HG03342 (cell line): ENCODE measurements around the gene NF2.

ENCODE experiments used
- ATAC-seq: cut with Tn5 transposase; IDR thresholded peaks from one replicate; pipeline ENCODE4 v1.9.1; 2021; ENCODE audit warnings: mild to moderate bottlenecking, moderate library complexity; ENCODE audit not compliant: unreplicated experiment

The NF2 gene

DNA sequence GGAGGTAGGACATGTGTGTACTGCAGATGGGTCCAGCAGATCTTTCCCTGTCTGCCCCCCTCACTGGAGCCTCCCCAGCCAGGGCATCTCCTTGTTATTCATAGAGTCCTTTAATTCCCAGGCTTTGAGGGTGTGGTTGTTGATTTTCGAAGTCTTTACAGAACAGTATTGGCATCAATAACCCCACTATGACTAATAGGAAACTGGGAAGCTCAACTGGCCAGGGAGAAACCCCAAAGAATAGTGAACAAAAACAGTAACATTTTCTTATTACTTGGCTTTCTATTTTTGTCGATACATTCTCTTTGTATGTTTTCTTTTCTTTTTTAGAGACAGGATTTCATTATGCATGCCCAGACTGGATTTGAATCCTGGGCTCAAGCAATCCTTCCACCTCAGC lies 57.9 kb downstream of the NF2 start:
- ATAC-seq, result no peak

DNA sequence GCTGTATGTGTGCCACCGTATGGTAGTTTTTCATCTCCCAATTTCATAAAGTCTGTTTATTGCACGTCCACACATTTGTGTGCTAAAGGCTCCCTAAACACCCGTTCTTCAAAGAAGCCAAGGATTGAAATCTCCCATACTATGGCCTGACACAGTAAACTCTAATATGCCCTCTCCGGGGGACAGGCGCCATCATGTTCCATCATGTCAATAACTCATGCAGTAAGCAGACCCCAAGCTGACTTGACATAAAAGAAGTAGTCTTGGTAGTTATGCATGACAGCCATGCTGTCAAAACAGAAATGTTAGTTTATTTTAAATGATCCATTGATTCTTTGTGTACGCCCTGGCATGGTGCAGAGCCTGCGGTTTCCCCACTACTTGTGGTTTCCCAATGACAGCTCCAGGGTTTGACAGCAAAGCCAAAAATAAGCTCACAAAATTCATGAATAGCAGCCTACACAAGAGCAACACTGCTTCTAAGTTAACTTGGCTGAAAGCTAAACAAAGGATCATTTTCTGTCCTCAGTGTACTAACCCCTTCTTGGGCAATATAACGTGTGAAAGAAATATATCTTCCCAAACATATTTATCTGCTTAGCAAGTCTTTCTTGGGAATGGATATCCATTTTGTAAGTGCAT lies 59.9 kb downstream of the NF2 start:
- no peak for ATAC-seq

DNA sequence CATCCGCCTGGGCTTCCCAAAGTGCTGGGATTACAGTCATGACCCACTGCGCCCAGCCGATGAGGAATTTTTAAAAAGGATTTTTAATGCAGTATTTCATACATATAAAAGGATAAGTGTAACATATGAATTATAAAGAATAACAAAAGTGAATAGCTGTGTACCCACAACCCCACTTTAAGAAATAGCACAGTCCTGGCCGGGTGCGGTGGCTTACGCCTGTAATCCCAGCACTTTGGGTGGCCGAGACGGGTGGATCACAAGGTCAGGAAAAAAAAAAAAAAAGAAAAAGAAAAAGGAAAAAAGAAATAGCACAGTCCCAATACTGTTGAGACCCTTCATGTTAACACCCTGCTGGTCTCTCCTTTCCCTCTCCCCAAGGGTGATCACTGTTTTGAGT lies 62.1 kb downstream of the NF2 start:
- no peak for ATAC-seq

DNA sequence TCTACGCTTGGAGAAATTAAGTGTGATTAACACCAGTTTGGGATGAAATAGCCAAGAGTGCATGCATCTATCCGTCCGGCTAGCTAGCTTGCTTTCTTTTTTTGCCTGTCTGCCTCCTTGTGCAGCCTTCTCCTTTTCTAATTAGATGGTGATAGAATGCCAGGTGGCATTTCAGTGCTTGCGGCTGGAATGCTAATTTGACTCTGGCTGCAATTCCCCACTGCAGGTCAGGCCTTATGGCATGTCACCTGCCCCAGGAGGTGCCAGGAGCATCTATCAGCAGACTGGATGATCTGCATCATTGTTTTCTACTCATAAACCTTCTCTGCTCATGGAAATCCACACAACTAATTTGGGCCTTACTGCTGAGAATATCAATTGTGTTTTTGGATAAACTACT lies 65.2 kb downstream of the NF2 start:
- ATAC-seq, result no peak

DNA sequence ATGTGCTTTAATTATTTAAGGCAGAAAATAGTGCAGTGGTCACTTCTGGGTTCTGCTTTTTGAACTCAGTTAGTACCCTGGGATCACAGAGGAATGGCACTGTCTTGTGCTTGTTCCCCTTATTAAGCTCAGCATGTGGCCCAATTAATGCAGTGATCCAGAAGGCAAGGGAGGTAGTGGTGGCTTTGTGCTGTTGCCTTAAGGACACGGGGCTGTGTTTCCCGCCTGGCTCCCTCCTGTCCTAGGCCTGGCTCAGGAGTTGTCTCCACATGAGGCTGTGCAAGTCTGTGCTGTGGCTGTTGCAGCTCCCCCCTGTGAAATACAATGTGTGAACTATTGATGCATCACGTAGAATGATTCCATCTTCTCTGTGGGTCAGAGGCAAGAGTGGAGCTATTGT lies 67.2 kb downstream of the NF2 start:
- ATAC-seq, result no peak

DNA sequence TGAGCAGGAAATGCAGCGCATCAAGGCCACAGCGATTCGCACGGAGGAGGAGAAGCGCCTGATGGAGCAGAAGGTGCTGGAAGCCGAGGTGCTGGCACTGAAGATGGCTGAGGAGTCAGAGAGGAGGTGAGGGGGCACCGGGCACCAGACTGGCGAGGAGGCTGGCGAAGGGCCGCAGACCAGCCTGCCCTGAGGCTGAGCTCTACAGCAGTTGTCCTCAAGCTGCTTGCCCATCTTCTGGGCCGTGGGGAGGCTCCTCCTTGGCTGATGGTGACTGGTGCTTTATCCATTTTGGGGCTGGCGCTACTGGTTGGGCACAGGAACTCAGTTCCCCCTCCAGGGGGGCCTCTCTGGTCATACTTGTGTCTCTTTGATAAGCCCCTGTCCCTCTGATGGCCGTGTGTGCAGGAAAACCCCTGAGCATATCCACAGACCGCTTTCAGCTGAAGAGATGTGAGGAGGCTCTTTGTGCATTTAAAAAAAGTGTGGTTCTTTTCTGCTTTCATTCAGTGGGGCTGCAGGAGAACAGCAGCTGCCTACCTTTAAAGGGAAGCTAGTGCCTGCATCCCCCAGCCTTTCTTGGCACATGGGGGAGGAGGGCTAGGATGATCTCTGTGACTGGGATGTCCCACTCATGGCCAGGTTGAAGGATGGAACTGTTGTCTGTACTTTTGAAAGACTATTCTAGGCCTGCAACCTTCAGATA lies 70.1 kb downstream of the NF2 start:
- no peak for ATAC-seq

DNA sequence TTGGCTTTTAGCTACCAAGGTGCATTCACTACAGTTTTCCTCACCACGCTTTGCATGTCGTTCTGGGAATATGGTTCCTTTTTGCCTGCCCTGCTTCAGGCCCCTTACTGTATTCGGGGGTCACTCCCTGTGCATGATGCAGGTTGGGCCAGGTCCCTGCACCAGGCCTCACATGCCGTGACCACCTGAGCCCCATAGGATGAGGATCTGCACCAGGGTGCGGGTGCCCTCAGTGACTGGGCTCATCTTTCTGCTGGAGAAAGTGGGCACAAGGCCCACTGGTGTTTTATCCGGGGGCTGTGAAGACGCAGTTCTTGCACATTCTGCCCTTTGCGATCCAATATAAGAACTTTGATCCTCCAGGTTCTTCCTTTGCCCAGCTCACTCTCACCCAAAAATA lies 70.7 kb downstream of the NF2 start:
- no peak for ATAC-seq

DNA sequence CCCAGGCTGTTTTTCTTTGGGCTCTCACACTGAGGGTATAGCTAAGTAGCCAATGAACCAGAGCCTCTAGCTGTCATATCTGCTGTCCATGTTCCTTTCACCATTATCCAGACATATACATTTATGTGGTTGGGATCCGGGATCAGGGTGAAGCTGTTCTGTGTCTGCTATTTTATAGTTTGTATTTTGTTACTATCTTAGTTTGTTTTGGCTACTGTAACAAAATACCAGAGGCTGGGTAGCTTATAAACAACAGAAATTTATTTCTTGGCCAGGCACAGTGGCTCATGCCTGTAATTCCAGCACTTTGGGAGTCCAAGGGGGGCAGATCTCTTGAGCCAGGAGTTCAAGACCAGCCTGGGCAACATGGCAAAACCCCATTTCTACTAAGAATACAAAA lies 75.9 kb downstream of the NF2 start:
- no peak for ATAC-seq

DNA sequence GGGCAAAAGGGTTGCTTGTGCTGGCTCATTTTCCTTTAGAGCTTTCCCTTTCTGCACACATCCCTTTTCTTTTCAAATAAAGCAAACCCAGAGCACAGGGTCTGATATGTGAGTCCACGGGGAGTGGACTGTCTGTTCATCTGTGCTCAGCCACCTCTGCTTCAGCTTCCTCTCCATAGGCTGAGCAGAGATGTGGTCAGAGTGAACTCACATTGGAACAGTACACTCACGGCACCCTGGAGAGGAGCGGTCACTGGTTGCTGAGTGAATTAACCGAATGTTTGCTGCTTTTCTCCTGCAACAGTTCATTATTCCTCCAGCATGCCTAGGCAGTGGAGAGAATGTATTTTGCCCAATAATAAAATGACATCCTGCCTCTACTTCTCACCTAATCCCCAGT lies 80.1 kb downstream of the NF2 start:
- no peak for ATAC-seq

DNA sequence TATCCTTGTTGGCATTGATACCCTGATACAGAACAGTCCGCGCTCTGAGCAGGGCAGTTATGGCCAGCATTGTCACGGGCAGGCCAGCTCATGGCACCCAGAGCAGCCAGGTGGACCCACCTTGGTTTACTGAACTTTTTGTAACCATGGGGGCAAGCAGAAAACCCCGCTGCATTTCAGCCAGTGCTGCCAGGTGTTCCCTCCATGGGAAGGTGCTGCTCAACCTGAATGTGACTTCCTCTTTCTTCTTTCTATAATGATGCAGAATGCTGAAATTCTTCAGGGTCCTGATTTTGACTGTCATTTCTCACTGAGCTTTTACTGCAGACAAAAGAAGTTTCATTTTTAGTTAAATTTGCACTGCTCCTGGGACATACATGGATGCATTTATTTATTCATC lies 80.8 kb downstream of the NF2 start:
- ATAC-seq, result no peak

DNA sequence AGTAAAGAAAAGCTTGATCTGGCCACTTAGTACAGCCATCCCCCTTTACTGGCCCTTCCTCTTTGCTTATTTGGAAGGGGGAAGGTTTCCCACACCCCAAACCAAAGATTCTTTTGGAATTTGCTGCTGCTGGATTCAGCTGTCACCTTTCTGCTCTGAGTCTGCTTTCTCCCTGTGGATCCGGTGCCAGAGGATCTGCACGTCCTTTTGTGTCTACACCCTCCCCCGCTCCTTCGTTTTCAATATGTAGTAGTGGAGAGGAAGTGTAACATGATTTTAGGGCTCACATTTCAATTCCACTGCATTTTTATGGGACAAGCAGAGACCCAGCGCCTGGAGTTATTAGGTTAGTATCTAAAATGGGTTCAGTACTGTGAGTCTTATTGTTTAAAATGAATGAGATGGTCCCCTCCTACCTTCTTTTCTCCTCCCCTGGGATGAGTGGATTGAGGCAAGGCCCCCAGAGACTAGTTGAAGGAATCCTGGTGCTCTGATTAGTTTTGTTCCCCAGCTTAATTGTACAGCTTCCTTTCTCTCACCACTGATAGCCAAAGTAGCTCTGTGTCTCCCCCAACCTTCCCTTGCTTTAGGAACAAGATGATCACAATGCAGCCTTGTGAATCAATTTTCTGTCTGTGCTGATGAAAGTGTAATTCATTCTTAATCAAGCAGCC lies 85.9 kb downstream of the NF2 start:
- no peak for ATAC-seq

DNA sequence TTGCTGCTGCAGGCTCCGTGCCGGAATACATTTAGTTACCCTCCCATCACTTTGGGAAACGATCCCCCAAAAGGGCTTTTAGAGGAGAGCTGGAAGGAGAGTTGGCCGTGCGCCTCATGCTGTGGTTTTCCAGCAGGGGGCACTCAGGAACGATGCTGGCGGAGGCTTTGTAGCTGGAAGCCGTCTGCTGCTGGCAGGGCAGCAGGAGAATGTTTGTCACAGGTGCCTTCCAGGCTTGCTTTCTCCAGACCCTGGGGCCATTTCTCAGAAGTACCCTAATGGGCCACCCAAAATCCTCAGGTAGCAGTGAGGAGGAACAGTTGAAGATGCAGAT lies 86.4 kb downstream of the NF2 start:
- no peak for ATAC-seq

DNA sequence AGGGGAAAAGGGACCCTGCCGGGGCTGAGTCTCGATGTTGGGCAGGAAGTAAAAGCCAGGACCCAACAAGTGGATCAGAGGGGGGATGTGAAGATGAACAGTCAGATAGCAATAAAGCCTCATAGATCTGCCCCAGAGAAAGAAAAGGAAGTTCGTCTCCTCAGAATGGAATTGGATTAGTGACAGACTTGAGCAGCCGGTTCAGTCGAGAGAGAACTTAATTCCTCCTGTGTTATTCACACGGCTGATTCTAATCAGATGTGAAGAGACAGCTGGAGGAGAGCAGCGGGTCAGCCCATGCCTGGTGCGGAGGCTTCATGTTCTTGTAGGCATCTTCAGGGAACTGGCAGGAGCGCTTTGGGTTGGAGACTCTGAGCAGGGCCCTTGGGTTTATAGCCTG lies 87.0 kb downstream of the NF2 start:
- ATAC-seq, result no peak

DNA sequence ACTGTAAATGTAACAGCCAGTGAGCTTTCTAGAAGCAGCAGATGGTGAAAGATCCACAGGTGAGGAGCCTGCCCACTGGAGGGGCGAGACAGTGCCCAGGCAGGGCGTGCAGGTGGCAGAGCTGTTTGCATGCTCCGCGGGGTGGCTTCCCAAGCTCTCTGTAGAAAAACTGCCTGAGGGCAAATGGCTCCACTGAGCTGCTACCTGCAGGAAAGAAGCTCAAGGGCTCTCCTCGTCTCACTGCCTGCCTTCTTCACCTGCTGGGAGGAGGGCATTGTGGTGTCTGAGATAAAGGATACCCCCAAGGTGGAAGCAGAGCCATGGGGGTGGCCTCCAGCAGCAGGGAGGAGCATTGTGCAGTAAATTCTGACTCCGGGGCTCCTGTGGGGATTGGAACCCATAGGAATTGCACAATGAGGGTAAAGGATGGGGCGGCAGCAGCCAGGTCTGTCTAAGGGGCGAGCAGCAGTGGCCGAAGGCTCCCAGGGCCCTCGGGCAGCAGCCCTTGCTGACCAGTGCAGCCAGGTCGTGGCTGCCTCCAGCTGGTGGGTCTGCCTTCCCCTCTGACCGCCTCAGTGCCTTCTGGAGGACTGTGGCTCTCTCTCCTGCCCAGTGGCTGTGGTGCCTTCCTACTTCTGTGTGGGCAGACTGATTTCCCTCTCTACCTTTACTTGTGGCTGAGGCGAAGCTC lies 88.3 kb downstream of the NF2 start:
- ATAC-seq, result no peak

DNA sequence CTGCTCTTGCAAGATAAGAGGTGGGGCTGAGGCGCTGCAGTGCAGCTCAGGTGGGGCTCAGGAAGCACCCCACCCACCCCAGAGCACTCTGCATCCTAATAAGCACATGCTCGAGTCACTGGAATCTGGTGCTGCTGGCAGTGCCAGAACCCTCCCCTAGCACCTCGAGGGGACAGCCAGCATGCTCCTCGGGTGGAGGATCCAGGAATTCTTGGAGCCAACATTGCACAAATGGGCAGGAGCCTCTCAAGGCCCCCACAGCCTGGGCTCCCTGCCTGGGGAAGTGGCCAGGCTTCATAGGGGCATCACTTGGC lies 88.9 kb downstream of the NF2 start:
- ATAC-seq, result no peak

DNA sequence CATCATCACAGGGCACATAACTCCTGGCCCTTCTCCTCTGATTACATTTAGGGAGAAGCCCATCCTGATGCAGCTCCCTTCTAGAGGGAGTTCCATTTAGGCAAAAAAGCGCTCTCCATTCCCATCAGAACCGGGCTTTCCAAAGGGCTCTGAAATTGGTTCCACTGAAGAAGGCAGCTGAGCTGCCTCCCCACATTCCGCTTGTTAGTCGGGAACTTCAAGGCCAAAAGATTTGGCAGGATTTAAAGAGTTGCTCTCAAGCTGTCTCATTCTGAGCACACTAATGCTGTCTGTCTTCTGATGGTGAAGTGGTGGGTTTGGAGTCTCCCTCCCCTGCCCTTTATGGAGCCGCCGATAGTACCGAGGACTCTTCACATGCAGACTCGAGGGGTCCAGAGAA lies 89.7 kb downstream of the NF2 start:
- no peak for ATAC-seq

DNA sequence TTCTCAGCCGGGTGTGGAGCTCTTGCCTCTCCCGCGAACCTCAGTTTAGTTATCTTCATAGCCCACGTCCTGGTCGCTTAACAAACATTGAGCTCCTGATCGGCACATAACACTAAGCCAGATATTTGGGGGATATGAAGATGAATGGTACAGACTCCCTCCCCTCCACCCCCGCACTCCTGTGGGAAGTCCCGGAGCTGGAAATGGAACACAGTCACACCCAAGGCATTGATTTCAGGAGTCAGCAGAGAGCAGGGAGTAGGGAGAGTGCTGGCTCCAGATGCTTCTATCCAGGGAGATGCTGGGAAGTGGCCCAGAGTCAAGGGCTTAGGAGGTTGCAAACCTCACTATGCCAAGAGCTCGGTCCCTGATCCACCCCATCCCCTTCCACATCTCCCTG lies 90.2 kb downstream of the NF2 start:
- ATAC-seq, result no peak

DNA sequence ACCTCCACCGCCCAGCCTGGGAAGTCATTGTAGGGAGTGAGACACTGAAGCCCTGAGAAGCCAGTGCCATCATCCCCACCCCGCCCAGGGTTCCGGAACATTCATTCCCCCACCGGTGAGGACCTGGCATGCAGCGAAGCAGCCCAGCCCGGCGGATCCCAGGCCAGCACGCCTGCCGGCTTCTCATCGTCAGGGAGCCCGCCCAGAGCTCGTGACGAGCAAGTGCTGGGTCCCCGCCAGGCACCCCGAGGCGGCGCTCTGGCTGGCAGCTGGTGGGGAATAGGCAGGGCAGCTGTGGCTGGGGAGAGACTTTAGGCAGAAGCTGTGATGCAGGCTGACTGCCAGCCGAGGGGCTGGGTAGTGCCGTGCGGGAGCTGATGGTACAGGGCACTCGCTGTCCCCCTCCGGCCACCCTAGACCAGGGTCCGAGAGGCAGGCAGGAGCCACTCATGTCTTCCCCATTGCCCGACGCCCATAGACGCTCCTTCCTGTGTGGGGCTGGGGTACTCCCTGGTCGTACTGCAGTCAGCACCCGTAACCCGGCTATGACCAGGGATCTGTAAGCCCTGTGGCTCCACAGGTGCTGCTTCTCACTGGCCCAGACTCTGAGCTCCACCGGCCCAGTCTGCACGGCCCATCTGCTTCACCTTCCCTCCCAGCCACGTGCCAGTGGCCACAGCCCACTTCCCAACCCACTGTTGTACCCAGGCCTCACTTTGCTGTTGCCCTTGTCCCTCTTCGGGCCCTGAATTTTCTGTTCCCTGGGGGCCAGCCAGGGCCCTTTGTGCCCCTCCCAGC lies 91.9 kb downstream of the NF2 start:
- no peak for ATAC-seq

DNA sequence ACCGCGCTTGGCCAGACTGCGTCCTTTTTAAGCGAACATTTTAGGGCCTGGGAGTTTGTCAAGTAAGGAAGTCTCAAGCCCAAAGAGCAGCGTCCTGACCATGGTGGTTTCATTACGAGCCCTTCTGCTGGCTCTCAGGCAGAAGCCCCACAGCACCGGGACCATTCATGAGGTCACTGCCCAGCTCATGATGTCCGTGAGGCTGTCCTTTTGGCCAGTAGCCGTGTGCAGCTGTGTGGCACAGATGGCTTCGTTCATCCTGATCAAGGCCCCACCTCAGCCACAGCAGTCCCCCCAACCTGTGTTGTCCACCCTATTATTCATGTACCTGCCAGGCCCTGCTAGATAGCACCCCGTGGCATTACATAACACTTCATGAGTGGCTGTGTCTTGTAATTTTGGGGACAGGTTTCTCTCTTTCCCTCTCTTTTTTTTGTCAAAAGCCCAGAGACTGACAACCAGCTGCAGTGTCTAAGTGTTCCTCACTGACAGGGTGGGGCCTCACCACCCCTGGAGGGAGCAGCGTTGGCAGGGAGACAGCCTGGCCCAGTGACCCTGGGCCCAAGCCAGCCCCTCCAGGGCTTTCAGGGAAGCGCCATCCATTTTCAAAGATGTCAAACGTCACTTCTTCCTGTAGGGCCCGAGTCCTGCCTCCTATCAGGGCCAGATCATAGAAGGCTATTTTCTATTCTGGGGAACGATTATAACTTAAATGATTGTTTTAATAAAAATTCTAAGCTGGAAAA lies 94.6 kb downstream of the NF2 start:
- no peak for ATAC-seq

DNA sequence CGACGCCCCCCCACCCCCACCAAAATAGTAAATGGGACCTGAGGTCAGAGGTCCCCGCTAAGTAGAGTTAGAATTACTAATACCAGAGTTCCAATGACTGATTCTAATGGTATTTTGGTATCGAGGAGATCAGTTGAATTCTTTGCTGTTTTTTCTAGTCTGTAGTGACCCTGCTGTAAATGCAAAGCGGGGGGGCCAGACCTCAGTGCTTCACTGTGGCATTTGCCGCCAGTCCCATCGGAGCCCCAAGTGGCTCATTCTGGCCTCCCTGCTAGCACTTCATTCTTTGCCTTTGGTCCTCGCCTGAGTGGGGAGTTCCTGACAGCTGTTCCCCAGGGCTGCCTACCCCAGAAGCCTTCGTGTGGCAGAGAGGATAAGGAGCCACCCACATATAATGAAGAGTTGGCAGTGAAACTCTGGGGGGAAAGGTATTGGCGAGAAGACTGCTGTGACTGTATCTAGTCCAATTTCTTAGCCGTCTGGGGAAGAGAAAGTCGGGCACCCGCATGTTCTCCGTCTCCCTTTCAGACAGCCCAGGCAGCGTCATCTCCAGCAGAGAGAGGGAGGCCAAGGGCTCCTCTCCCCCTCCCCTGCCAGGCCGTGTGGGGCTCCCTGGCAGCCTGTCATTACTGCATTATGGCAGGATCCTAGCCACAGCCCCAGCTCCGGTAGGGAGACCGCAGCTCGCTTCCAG lies 96.9 kb downstream of the NF2 start:
- ATAC-seq, result no peak
